Naive thymus-derived CD4-positive, alpha-beta T cell (primary cell): ENCODE results near the gene KCNK13. TPM values are rescaled to one million over a fixed set of nuclear protein-coding genes. Genes with fewer than 3 reads are reported as not detected.
A peak's percentile ranks its signal among the peaks of the same experiment; 100 is the strongest.

Experiments
- ATAC-seq: fragments of 150-1000 bp; cut with Tn5 transposase; 2 replicates; pipeline ENCODE4 v1.10.0; 2021; ENCODE audit warnings: mild to moderate bottlenecking, moderate library complexity
- CTCF ChIA-PET: fragments of 350-600 bp; sonication (Branson Sonifier 250); formaldehyde crosslinking; loops from one replicate; lab custom pipeline; 2021; ENCODE audit warnings: antibody characterized with exemption; lab: Charles Lee
- POLR2A ChIA-PET: fragments of 350-600 bp; sonication (Branson Sonifier 250); formaldehyde crosslinking; loops from one replicate; lab custom pipeline; 2021; ENCODE audit warnings: antibody characterized with exemption, inconsistent platforms; lab: Charles Lee
- DNase-seq, 9 donors: peaks; one replicate each; pipeline versions ENCODE4 v3.0.0 to v3.0.0-alpha.2; 2020 to 2022; ENCODE audit warnings: mixed read lengths in 1 of 9
- H3K27ac ChIP-seq: one replicate; pipeline ENCODE4 v1.7.0; 2013; ENCODE audit warnings: mild to moderate bottlenecking, low read depth, low read length, moderate library complexity
- H3K27me3 ChIP-seq, 2 donors: one replicate each; pipeline ENCODE4 v1.7.0; 2013; ENCODE audit warnings: low read length in 2 of 2, mild to moderate bottlenecking in 2 of 2, moderate library complexity in 2 of 2; ENCODE audit not compliant: control insufficient read depth in 2 of 2, insufficient read depth in 2 of 2
- H3K36me3 ChIP-seq, 3 experiments: 1 replicate in 2 of 3; 2 replicates in 1 of 3; pipeline ENCODE4 v1.7.0; 2013; ENCODE audit warnings: low read length in 3 of 3, mild to moderate bottlenecking in 3 of 3, moderate library complexity in 1 of 3; ENCODE audit not compliant: insufficient read depth in 3 of 3, control insufficient read depth in 2 of 3
- H3K4me1 ChIP-seq, 2 donors: one replicate each; pipeline ENCODE4 v1.7.0; 2013; ENCODE audit warnings: low read length in 2 of 2, mild to moderate bottlenecking in 2 of 2, moderate library complexity in 1 of 2; ENCODE audit not compliant: control insufficient read depth in 2 of 2, insufficient read depth in 2 of 2
- H3K4me3 ChIP-seq: 2 replicates; pipeline ENCODE4 v1.7.0; 2013; ENCODE audit warnings: mild to moderate bottlenecking, low read length
- H3K9me3 ChIP-seq, 3 experiments: 1 replicate in 2 of 3; 2 replicates in 1 of 3; pipeline ENCODE4 v1.7.0; 2013; ENCODE audit warnings: low read length in 3 of 3; ENCODE audit not compliant: control insufficient read depth in 2 of 3
- H3K27ac Mint-ChIP-seq, 9 donors: one replicate each; pipeline ENCODE4 v1.8.0; 2020 to 2022; ENCODE audit warnings: mixed read lengths in 9 of 9, mild to moderate bottlenecking in 8 of 9, moderate library complexity in 5 of 9, inconsistent platforms in 2 of 9
- H3K27me3 Mint-ChIP-seq, 5 donors: one replicate each; pipeline ENCODE4 v1.8.0; 2021 to 2022; ENCODE audit warnings: mixed read lengths in 5 of 5, mild to moderate bottlenecking in 1 of 5
- H3K36me3 Mint-ChIP-seq, 5 donors: one replicate each; pipeline ENCODE4 v1.8.0; 2020 to 2022; ENCODE audit warnings: mixed read lengths in 5 of 5, mild to moderate bottlenecking in 3 of 5, inconsistent platforms in 1 of 5
- H3K4me1 Mint-ChIP-seq, 7 donors: one replicate each; pipeline ENCODE4 v1.8.0; 2020 to 2022; ENCODE audit warnings: mixed read lengths in 7 of 7, mild to moderate bottlenecking in 3 of 7, inconsistent platforms in 1 of 7
- H3K4me3 Mint-ChIP-seq, 10 donors: one replicate each; pipeline ENCODE4 v1.8.0; 2020 to 2022; ENCODE audit warnings: mild to moderate bottlenecking in 10 of 10, mixed read lengths in 10 of 10, moderate library complexity in 6 of 10, inconsistent platforms in 2 of 10
- H3K9me3 Mint-ChIP-seq, 11 donors: one replicate each; pipeline ENCODE4 v1.8.0; 2020 to 2022; ENCODE audit warnings: mixed read lengths in 11 of 11, mild to moderate bottlenecking in 4 of 11, inconsistent platforms in 1 of 11, moderate library complexity in 1 of 11
- intact Hi-C, 2 donors: fragments of 100-400 bp; cut with micrococcal nuclease; formaldehyde crosslinking; loops; one replicate each; pipeline ENCODE4 v1.15.1; 2023
- polyA plus RNA-seq, 2 donors: library from polyadenylated mRNA; unstranded; fragments of 300-500 nt; fragmentation: Illumina TruSeq; gene quantifications; one replicate each; pipeline ENCODE4 v1.2.3, GENCODE V29; 2021
- total RNA-seq, 6 experiments: library from RNA in 5 of 6; stranded (reverse) in 5 of 6; gene quantifications; 1 replicate in 5 of 6; 2 replicates in 1 of 6; pipeline ENCODE4 v1.2.3 and lab custom pipeline; 2021 to 2026

The KCNK13 gene
- total and polyA plus RNA-seq, 7 experiments from 2014 or later = 0.19 to 0.73 (median 0.27) TPM; not detected in 4

- Mint-ChIP-seq H3K9me3 (no peaks in the 10 kb centered on the region), H3K4me3 (no peak overlapping the region), H3K36me3 (peaks cover 6 to 44% (median 25%) of the 10 kb centered on the region in 5 donors), H3K27me3 (no peaks in the 10 kb centered on the region), H3K4me1 (no peaks in the 10 kb centered on the region), H3K27ac (no peak overlapping the region)
- Histone ChIP-seq H3K4me3 (no peak overlapping the region), H3K27ac (no peak overlapping the region), H3K9me3 (no peaks in the 10 kb centered on the region), H3K27me3 (no peaks in the 10 kb centered on the region), H3K36me3 (peaks cover 0 to 32% (median 3%) of the 10 kb centered on the region in 3 experiments), H3K4me1 (no peaks in the 10 kb centered on the region)
- ChIA-PET POLR2A (no interaction called here), CTCF (no interaction called here)
- ATAC-seq (no peak), DNase-seq (no peak)
- intact Hi-C loops = no loop called here
Measured at GRCh38 chr14:90045616-90046015, 16.2 kb upstream of the KCNK13 start.

DNA sequence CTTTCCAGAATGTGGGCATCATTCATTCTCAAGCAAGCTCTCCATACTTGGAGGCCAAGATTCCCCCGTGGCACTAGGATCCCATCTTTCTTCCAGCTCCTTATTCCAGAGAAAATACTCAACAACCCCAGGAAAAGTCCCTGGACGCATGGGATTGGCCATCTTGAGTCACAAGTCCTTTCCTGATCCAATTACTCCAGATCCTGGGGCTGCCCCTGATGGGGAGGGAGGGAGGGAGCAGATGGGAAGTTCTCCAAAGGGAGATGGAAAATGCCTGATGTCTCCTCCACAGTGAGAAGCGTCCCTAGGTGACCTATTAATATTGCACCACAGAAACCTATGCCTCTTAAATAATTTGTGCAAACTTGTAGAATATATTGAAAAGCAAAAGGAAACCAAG, 12.4 kb upstream of the KCNK13 start:
- ChIA-PET CTCF (no interaction called here), POLR2A (no interaction called here)
- H3K9me3 Mint-ChIP-seq = peaks cover 0 to 1% (median 0%) of the 10 kb centered on the region in 11 donors
- DNase-seq (no peak), ATAC-seq (no peak)
- peaks cover 0 to 4% (median 0%) of the 10 kb centered on the region in 7 donors for H3K4me1 Mint-ChIP-seq
- H3K27ac Mint-ChIP-seq = no peak overlapping the region
- Histone ChIP-seq H3K4me1 (no peaks in the 10 kb centered on the region), H3K36me3 (peaks cover 0 to 9% (median 2%) of the 10 kb centered on the region in 3 experiments), H3K4me3 (no peak overlapping the region), H3K27ac (no peak overlapping the region), H3K27me3 (no peaks in the 10 kb centered on the region), H3K9me3 (no peaks in the 10 kb centered on the region)
- H3K27me3 Mint-ChIP-seq = peaks cover 26 to 37% (median 30%) of the 10 kb centered on the region in 5 donors
- intact Hi-C loops = no loop called here
- no peak overlapping the region for H3K4me3 Mint-ChIP-seq
- H3K36me3 Mint-ChIP-seq = peaks cover 0 to 17% (median 3%) of the 10 kb centered on the region in 5 donors

- intact Hi-C loops = no loop called here
- no peaks in the 10 kb centered on the region for H3K27me3 ChIP-seq
- H3K4me1 ChIP-seq = no peaks in the 10 kb centered on the region
- Mint-ChIP-seq H3K4me1 (peaks cover 0 to 4% (median 0%) of the 10 kb centered on the region in 7 donors), H3K9me3 (peaks cover 0 to 1% (median 0%) of the 10 kb centered on the region in 11 donors), H3K27me3 (peaks cover 34 to 46% (median 39%) of the 10 kb centered on the region in 5 donors), H3K4me3 (no peak overlapping the region), H3K27ac (no peak overlapping the region), H3K36me3 (peaks cover 0 to 8% (median 3%) of the 10 kb centered on the region in 5 donors)
- ATAC-seq (no peak), DNase-seq (no peak)
- peaks cover 0 to 4% (median 0%) of the 10 kb centered on the region in 3 experiments for H3K36me3 ChIP-seq
- no peak overlapping the region for H3K27ac ChIP-seq
- ChIA-PET CTCF (no interaction called here), POLR2A (no interaction called here)
- no peak overlapping the region for H3K4me3 ChIP-seq
- no peaks in the 10 kb centered on the region for H3K9me3 ChIP-seq
Measured at GRCh38 chr14:90050271-90050670, 11.5 kb upstream of the KCNK13 start.

DNA sequence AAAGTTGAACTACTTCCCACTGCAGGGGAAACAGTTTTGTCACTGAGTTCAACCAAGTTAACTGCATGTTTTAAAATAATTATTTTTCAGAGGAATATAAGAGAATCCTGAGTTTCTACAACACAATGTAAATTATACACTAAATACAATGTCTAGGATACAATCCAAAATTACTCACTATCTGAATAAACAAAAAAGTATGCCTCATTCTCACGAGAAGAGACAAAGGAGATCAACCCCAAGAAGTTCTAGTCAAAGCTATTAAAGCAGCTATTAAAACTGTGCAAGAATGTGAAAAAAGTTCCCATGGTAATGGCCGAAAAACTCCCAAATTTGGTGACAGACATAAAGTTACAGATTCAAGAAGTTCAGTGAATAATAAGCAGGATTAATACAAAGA, 8.8 kb upstream of the KCNK13 start:
- Histone ChIP-seq H3K36me3 (no peaks in the 10 kb centered on the region), H3K4me3 (no peak overlapping the region), H3K27me3 (no peaks in the 10 kb centered on the region), H3K27ac (no peak overlapping the region), H3K9me3 (no peaks in the 10 kb centered on the region), H3K4me1 (no peaks in the 10 kb centered on the region)
- H3K9me3 Mint-ChIP-seq = peaks cover 0 to 1% (median 0%) of the 10 kb centered on the region in 11 donors
- DNase-seq = no peak
- CTCF ChIA-PET = no interaction called here
- H3K27me3 Mint-ChIP-seq = peaks cover 59 to 71% (median 62%) of the 10 kb centered on the region in 5 donors
- H3K27ac Mint-ChIP-seq = no peak overlapping the region
- no peak for ATAC-seq
- POLR2A ChIA-PET = no interaction called here
- peaks cover 0 to 4% (median 0%) of the 10 kb centered on the region in 7 donors for H3K4me1 Mint-ChIP-seq
- H3K36me3 Mint-ChIP-seq = no peaks in the 10 kb centered on the region
- no peak overlapping the region for H3K4me3 Mint-ChIP-seq
- intact Hi-C loops = no loop called here

- POLR2A ChIA-PET = no interaction called here
- H3K4me1 ChIP-seq = no peaks in the 10 kb centered on the region
- Mint-ChIP-seq H3K27ac (no peak overlapping the region), H3K27me3 (peaks cover 75 to 77% (median 77%) of the 10 kb centered on the region in 5 donors), H3K9me3 (peaks cover 0 to 2% (median 0%) of the 10 kb centered on the region in 11 donors), H3K36me3 (no peaks in the 10 kb centered on the region), H3K4me3 (no peak overlapping the region), H3K4me1 (peaks cover 4 to 7% (median 7%) of the 10 kb centered on the region in 7 donors)
- H3K27ac ChIP-seq = no peak overlapping the region
- H3K36me3 ChIP-seq = no peaks in the 10 kb centered on the region
- intact Hi-C loops = no loop called here
- CTCF ChIA-PET = no interaction called here
- peaks cover 0 to 5% of the 10 kb centered on the region in 2 donors for H3K27me3 ChIP-seq
- no peak overlapping the region for H3K4me3 ChIP-seq
- DNase-seq = no peak
- no peak for ATAC-seq
- H3K9me3 ChIP-seq = no peaks in the 10 kb centered on the region
Measured at GRCh38 chr14:90054803-90055202, 7.0 kb upstream of the KCNK13 start.

GRCh38 chr14:90056826-90057225, 5.0 kb upstream of the KCNK13 start:
- ChIA-PET CTCF (no interaction called here), POLR2A (no interaction called here)
- Mint-ChIP-seq H3K36me3 (no peaks in the 10 kb centered on the region), H3K9me3 (peaks cover 0 to 2% (median 0%) of the 10 kb centered on the region in 11 donors), H3K27ac (no peak overlapping the region), H3K4me1 (peaks cover 0 to 14% (median 11%) of the 10 kb centered on the region in 7 donors), H3K27me3 (peaks cover 67 to 75% (median 71%) of the 10 kb centered on the region in 5 donors), H3K4me3 (no peak overlapping the region)
- Histone ChIP-seq H3K27me3 (peaks cover 0 to 5% of the 10 kb centered on the region in 2 donors), H3K9me3 (no peaks in the 10 kb centered on the region), H3K4me1 (peaks cover 0 to 3% of the 10 kb centered on the region in 2 donors), H3K27ac (no peak overlapping the region), H3K36me3 (no peaks in the 10 kb centered on the region), H3K4me3 (no peak overlapping the region)
- ATAC-seq (no peak), DNase-seq (no peak)
- intact Hi-C loops = no loop called here

GRCh38 chr14:90058876-90059458, 2.8 kb upstream of the KCNK13 start:
- H3K4me1 ChIP-seq = peaks cover 0 to 12% of the 10 kb centered on the region in 2 donors
- H3K27ac ChIP-seq = no peak overlapping the region
- intact Hi-C loops = no loop called here
- H3K4me3 ChIP-seq = no peak overlapping the region
- CTCF ChIA-PET = no interaction called here
- peaks cover 16 to 30% (median 23%) of the 10 kb centered on the region in 7 donors for H3K4me1 Mint-ChIP-seq
- DNase-seq = no peak
- H3K27me3 ChIP-seq = peaks cover 0 to 11% of the 10 kb centered on the region in 2 donors
- peaks cover 0 to 4% (median 0%) of the 10 kb centered on the region in 11 donors for H3K9me3 Mint-ChIP-seq
- no peak overlapping the region for H3K27ac Mint-ChIP-seq
- no peak for ATAC-seq
- POLR2A ChIA-PET = no interaction called here
- H3K9me3 ChIP-seq = no peaks in the 10 kb centered on the region
- H3K4me3 Mint-ChIP-seq = peak overlapping the region; percentile 8 to 88 (median 70)
- no peaks in the 10 kb centered on the region for H3K36me3 ChIP-seq
- H3K27me3 Mint-ChIP-seq = peaks cover 63 to 77% (median 72%) of the 10 kb centered on the region in 5 donors
- peaks cover 0 to 3% (median 0%) of the 10 kb centered on the region in 5 donors for H3K36me3 Mint-ChIP-seq
